NCI-H69 (cell line): Measurements from ENCODE around the gene STAC3.

Source experiments
- DNase-seq: peaks from one replicate; lab custom pipeline; 2025; lab: John Stamatoyannopoulos, UW

STAC3 gene

DNA sequence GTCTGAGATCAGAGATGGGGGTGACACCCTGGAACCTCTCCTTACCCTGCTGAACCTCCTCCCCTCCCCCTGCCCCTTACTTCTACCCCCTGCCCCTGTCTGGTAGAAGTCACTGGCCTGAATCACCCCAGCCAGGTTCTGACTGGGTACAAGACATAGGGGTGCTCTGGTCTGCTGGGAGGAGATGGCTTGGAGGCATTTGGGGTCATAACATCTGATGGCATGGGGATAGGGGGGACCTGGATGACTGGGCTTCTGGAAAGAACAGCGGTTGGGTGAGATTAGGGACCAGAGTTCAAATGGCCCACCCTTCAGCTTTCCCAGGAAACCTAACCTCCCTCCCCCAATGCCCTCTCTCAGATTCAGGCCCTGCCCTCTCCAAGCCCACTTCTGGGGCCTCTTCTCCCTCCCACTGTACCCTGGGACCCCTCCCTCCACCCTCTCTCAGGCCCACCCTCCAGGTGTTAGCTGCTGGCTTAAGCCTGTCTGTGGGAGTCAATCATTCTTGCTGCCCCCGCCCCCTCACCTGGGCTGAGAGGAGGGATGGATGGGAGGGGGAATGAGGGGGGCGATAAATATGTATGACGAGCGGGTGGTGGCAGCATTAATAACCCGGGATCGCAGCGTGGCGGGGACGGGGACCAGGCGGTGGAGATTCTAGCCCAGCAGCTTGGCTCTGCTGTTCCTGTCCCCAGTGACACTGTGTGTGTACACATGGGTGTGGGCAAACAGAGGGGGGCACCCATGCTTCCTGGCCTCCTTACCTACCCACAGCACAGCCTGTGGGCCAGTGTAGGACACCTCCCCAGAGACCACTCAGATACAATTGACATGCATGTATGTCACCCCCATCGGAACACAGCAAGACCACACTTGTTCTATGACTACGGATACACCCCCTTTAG lies 28.4 kb downstream of the STAC3 start:
- peak; percentile 54 for DNase-seq

DNA sequence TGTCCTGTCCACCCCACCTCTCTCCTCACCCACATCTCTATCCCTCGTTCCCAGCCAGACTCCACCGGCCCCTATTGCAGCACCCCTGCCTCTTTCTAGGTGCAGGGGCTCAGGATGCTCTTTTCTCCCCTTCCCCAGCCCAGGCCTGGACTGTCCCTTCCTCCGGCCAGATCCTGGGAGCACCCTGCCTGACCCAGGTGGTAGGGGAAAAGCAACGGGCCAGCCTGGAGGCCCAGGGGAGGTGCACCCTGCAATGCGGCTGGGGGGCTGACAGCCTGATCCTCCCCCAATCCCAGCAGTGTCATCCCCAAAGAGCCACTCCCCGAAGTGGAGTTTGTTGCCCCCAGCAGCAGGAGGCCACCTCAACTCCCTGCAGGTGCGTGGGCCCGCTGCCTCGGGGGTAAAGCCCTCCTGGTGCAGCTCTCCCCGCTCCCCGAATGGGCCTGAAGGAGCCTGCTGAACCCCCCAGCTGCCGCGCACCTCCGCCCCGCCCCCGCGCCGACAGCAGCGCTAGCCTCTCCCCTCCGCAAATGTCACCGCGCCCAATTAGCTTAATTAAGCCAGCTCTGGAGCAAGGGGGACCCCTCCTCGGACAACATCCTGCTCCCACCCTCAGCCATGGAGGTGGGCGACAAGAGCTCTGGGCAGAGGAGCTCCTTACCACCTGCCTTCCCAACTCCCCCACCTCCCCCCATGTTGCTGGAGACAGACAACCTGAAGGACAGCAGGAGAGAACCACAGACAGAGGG lies 29.6 kb downstream of the STAC3 start:
- no peak for DNase-seq

DNA sequence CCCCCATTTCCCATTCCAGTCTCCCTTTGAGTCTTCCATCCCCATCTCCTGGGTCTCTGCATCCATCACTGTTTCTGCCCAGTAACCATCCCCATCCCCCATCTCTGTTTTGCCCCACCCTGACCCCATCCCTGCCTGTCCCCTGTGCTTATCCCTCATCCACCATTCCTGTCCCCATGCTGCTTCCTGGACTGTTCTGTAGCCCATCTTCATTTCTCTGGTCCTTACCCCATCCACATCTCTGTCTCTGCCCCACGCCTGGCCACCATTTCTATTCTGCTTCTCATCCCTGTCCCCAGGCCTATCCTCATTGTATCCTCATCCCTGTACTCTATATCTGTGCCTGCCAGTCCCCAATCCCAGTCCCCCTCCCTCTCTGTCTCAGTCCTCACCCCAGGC lies 30.2 kb downstream of the STAC3 start:
- no peak for DNase-seq

DNA sequence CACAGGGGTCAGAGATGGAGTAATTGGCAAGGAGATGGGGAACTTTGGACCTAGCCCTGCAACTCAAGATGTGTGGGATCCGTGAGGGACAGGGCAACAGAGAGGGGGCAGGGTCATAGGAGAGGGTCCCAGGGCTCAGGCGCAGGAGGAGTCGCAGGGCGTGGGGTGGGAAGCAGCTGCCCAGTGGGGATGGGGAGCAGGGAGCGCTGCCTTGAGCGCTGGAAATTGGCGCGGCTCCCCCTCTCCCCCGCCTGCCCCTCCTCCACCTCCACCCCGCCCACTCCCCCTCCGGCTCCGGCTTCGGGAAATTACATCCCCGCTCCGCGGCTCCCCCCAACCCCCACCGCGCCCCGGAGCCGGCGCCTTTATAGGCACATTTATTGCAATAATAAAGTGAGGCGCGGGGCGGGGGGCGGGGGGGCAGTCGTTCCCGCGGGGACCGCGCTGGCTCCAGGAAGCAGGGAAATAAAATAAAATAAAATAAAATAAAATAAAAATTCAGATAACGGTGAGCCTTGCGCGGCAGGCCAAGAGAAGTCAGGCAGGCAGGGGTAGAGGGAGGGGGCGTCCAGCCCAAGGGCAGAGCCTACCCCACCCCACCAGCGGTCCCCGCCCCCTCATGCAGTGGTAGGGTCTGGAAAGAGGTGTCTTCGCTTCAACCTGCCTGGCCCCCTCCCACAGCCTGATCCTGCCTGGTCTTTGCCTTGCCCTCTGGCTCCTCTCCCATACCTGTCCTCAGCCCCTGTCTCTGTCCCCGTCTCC lies 30.8 kb downstream of the STAC3 start:
- peak; percentile 74 for DNase-seq

DNA sequence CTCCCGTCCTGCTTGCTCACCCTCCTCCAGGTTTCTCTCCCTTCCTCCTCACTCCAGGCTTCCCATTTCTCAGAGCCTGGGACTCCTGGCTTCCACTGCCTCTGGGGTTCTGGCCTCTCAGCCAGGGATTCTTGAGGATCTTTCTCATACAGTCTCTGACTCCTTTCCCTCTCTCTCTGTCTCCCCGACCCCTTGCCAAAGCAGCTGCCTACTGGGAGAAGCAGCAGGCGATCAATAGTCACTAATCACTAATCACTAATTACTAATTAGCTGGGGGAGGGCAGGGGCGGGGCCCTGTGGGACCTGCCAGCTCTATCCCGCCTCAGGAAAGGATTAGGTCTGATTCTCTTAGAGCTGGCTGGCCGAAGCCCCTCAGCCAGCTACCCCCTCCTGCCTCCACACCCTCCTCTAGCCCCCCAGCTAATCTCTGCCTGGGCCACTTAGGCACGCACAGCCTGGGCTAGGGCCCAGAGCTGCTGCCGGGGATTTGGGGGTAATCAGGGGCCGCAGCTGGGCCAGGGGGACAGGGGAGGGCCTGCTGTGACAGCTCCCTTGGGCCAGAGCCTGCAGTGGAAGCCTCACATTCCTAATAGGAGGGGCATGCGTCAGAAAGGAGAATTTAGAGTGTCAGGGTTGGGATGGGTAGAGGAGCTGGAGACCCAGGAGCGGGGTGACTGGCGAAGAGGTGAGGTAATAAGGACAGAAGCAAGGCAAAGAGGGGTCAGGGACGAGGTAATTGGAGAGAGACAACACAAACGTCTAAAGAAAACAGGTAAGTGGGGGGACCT lies 31.6 kb downstream of the STAC3 start:
- no peak for DNase-seq

DNA sequence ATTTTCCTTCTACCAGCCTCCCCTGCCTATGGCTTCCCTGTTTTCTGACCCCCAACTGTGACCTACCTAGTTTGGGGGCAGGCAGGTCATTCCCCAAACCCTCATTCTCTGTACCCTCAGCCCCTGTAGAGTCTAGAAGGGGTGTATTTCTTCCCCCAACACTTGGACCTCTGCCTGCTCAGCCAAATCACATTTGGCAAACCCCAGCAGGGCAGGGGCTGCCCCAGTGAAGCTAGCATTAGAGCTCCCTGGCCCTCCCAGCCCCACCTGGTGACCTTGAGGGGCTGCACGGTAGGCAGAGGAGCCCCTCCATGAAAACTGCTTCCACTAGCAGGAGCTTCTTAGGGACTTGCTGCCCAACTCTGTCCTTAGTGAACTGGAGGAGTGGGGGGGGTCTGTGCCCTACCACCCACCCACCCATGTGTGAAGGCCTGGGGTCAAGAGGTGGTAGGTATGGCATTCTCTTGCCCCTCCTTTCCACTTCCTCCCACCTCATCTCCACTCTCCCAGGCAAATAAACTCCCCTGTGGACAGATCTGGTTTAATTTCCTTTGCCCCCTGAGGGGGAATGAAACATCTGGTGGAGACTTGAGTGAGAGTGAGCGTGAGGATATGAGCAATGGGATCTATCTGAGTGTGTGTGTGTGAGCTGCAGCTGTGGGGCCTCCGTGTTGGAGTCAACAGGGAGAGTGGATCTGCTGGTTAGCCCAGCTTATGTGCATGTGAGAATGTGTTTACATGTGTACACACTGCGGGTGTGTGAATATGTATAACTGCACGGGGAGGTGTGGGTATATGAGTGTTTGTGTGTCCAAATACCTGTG lies 32.7 kb downstream of the STAC3 start:
- peak; percentile 79 for DNase-seq

DNA sequence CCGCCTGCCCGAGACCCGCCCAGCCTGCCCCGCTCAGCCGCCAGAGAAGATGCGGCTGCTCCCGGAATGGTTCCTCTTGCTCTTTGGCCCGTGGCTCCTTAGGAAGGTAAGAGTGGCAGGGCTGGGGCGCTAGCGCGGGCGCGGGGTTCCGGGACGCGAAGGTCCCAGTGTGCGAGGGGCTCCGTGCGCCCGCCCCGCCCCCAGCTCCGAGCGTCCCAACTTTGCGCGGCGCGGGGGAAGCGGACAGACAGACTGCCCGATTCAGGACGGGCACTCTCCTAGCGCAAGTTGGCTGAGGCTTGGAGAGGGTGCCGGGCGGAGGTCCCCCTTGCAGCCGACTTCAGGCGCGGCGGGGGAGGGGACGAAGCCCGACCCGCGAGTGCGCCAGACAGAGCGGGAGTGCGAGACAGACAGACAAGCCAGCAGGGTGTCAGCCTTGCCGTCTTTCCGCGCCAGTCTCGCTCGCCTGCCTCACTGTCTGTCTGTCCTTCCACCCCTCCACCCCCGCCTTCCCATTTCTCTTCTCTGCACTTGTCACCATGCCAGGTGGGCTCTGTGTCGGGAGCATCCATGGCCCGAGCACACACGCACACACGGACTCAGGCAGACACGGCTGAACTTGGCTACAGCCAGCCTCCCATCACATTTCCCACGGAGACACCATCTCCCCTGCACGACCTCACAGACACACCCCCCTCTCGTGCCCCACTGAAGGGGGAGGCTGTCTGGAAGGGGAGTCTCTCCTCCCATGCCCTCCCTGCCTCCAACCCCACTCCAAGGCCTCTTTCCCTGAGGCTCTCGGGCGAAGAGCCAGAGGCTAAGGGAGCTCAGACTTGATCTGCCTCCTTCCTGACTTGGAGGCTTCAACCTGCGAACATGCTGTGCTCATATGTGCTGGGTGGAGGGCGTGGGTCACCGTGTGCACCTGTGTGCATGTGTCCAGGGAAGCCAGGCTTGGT lies 33.8 kb downstream of the STAC3 start:
- DNase-seq, result peak; percentile 76

DNA sequence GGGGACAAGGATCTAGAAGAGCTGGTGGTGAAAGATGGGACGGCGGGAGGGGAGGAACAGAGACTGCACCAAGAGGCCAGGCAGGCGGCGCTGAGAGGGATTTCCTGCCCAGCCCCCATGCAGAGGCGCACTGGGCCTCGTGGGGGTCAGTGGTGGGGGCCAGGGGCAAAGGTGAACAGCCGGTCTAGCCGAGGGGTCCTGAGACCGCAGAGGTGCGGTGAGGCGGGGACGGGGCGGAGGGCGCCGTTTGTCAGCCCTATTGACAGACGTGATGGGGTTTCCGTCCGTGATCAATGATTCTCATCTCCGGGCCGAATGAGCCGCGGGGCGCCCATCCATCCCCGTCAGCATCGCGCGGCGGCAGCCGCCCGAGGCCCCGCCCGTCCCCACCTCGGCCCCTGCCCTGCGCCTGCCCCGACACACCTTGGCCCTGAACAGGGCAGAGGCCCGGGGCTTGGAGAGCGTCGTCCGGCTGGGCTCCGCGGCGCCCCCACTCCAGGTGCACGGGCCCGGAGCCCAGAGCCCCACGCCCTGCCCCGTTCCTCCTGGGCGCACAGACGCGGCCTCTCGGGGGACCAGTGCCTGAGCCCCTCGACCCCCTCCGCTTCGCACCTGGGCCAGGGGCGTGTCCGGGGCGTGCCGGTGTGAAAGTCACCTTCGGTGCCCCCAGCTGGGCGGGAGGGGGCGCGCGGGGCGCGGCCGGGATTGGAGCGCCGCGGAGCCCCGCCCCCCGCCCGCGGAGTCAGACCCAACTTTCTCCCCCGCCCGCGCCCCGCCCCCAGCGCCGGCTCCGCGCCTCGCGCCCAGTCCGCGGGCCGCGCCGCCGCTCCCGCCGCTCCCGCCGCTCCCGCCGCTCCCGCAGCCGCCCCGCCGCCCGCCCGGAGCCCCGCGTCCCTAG lies 34.7 kb downstream of the STAC3 start, which contains the start of gene NXPH4:
TSS of gene NXPH4 (plus strand) at position 781 of the 898 bp plus-strand sequence. CDS start 176 bp downstream, outside the sequence.
- peak; percentile 90 for DNase-seq

DNA sequence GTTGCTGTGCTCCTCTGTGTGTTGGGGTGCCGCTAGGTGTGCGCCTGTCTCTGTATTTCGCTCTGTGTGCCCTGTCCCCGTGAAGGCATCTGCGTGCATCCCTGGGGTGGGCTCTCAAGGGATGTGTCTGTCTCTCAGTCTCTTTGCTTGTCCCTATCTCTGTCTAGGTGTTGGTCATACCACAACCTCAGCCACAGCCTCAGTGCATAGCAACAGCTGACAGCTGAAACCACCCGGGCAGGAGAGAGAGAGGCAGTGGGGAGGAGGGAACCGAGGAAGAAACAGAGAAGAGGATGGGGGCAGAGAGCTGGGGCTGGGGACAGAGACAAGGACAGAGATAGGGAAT lies 35.3 kb downstream of the STAC3 start:
- DNase-seq, result peak; percentile 57

DNA sequence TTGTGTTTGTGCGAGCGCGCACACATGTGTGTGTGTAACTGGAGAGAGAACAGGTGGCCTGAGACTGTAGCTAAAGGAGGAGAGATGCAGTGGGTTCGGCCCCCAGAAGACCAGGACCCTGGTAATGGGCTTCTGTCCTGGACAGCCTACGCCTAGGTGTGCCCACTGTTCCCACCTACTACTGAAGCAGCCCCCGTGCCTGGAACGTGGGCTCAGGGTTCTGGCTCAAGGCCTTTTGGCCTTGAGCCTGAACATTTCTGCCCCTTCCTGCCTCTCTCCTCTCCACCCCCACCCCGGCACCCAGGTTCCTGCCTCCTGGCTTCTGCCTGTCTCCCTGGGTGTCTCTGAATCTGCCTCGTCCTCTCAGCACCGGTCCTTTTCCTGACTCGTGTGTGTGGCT lies 35.9 kb downstream of the STAC3 start:
- no peak for DNase-seq

DNA sequence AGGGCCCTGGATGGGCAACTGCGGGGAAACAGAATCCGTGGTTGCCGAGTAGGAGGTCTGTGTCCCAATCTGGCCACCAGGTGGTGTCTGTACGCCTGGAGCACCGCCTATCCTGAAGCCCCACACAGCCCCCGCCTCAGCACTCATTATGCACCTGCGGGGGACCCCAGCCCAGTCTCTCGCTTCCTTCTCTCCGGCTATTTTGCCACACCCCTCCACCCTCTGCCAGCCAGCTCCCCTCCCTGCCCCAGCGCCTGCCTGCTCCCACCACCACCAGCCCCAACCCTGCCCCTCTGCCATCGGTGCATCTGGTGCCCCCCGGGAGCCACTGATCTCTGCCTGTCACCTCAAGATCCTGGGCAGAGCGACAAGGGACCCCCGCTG lies 36.6 kb downstream of the STAC3 start:
- peak; percentile 91 for DNase-seq

DNA sequence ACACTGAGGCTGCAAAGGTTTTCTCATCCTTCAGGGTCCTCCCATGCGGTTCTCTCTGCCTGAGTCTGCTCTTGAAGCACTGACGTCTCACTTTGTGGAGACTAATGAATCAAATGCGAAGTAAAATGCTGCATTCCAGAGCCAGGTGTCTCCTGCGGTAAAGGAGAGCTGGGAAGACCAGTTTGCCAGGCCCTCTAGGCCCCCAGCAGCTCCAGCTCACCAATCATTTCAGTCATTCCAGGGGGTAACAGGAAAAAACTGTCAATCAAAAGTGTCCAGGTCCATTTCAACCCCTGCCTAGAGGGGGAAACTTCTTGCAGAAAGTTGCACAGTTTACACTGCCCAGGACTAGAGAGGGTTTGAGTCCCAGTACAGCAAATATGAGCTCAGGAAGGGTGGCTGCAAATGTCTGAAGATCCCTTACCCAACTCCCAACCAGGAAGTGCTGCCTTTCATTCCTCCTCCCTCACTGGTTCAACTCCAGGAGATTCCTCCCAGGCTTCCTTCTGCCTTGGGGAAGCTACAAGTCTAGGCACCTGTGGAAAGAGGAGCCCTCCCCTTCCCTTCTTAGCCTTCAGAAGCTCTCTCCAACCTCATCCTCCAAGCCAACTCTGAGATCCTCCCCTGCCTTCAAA lies 37.1 kb downstream of the STAC3 start:
- no peak for DNase-seq

DNA sequence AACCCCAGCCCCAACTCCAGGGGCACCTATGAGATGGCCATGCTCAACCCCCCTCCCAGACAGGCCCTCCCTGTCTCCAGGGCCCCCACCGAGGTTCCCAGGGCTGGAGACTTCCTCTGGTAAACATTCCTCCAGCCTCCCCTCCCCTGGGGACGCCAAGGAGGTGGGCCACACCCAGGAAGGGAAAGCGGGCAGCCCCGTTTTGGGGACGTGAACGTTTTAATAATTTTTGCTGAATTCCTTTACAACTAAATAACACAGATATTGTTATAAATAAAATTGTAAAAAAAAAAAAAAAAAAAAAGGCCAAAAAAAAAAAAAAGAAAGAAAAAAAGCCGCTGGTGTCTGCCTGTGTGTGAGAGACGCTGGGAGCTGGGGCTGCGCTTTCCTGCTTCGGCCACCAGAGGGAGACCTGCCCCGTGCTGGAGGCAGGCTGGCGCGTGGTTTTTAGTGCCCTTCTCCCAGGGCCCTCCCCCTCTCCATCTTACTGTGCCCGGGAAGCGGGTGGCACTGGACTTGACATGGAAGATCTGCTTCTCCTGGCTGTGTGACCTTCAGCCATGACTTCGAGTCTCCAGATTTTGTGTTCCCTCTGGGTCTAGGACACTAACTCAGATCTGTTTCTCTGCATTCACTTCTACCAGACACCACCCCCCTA lies 37.8 kb downstream of the STAC3 start:
- peak; percentile 91 for DNase-seq

DNA sequence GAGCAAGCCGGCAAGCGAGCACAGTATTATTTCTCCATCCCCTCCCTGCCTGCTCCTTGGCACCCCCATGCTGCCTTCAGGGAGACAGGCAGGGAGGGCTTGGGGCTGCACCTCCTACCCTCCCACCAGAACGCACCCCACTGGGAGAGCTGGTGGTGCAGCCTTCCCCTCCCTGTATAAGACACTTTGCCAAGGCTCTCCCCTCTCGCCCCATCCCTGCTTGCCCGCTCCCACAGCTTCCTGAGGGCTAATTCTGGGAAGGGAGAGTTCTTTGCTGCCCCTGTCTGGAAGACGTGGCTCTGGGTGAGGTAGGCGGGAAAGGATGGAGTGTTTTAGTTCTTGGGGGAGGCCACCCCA lies 38.3 kb downstream of the STAC3 start:
- no peak for DNase-seq

DNA sequence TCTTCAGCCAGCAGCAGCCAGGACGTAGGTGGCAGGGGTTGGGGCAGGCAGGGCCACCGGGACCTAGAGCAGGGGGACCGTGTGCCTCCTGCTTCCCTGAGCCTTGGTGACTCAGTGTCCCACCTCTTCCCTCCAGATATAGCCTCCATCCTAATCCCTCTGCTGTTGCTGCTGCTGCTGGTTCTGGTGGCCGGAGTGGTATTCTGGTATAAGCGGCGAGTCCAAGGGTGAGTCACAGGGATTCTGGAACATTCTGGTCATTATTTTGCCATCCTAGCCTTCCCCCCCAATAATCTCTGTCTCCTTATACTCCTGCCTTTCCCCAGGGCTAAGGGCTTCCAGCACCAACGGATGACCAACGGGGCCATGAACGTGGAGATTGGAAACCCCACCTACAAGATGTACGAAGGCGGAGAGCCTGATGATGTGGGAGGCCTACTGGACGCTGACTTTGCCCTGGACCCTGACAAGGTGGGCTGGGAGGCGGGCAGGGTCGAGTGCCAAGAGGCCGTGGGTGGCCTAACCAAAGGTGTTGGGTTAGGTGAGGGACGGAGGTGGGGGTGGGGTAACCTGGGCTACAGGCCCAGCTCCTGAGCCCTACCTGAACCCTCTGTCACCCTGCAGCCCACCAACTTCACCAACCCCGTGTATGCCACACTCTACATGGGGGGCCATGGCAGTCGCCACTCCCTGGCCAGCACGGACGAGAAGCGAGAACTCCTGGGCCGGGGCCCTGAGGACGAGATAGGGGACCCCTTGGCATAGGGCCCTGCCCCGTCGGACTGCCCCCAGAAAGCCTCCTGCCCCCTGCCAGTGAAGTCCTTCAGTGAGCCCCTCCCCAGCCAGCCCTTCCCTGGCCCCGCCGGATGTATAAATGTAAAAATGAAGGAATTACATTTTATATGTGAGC lies 38.9 kb downstream of the STAC3 start:
- DNase-seq, result no peak

DNA sequence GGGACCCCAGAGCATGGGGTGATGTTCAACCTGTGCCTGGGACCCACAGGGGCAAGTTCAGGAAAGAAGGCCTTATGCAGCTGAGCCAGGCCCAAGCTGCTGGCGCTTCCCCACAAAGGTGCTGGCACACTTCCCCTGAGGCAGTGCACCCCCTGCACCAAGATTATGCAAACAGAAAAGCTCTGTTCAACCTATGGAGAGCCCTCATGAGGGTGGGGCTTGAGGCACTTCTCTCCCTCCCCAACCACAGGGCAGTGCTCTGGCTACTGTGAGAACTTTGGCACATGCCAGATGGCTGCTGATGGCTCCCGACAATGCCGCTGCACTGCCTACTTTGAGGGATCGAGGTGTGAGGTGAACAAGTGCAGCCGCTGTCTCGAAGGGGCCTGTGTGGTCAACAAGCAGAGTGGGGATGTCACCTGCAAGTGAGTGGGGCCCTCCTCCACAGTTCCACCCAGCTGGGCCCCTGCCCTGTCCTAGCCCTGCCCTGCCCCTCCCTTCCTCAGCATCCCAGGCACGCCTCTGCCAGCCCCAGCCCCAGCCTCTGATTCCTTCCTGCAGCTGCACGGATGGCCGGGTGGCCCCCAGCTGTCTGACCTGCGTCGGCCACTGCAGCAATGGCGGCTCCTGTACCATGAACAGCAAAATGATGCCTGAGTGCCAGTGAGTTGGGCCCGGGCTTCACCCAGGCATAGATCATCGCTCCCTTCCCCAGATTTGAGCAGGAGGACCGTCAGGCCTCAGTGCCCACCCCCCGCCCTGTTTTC lies 39.9 kb downstream of the STAC3 start:
- DNase-seq, result peak; percentile 72
